Chondrocyte (in vitro differentiated cells): ENCODE data around the gene DLG2. TPM values are rescaled to one million over a fixed set of nuclear protein-coding genes. Genes with fewer than 3 reads are reported as not detected.

Experiments
- DNase-seq: peaks from one replicate; pipeline ENCODE4 v3.0.0; 2021; ENCODE audit warnings: mixed read lengths, low spot score
- H3K27ac Mint-ChIP-seq: one replicate; pipeline ENCODE4 v1.8.0; 2021; ENCODE audit warnings: mild to moderate bottlenecking, moderate library complexity, mixed read lengths; ENCODE audit not compliant: unreplicated experiment
- H3K27me3 Mint-ChIP-seq: 2 replicates; pipeline ENCODE4 v1.8.0; 2021; ENCODE audit warnings: low read depth, mixed read lengths
- H3K36me3 Mint-ChIP-seq: 2 replicates; pipeline ENCODE4 v1.8.0; 2021; ENCODE audit warnings: low read depth, mixed read lengths
- H3K4me1 Mint-ChIP-seq: 2 replicates; pipeline ENCODE4 v1.8.0; 2021; ENCODE audit warnings: low read depth, mild to moderate bottlenecking, mixed read lengths
- H3K4me3 Mint-ChIP-seq: one replicate; pipeline ENCODE4 v1.8.0; 2021; ENCODE audit warnings: mild to moderate bottlenecking, moderate library complexity, mixed read lengths; ENCODE audit not compliant: unreplicated experiment
- H3K9me3 Mint-ChIP-seq: 2 replicates; pipeline ENCODE4 v1.8.0; 2021; ENCODE audit warnings: low read depth, mixed read lengths
- CTCF ChIP-seq: fragments of 200-600 bp; sonication (generic); IDR thresholded peaks from 2 replicates; pipeline ENCODE4 v1.5.0; 2021; ENCODE audit warnings: antibody characterized with exemption, mild to moderate bottlenecking, moderate library complexity
- total RNA-seq: library from RNA; stranded (reverse); gene quantifications from 3 replicates; pipeline ENCODE4 v1.2.1, GENCODE V29; 2021

Gene DLG2
- total RNA-seq, 1 donor from 2014 or later, result 1.3 TPM

- no peaks in the 10 kb centered on the region for H3K4me1 Mint-ChIP-seq
- DNase-seq, result no peak
- peaks cover 13% of the 10 kb centered on the region for H3K9me3 Mint-ChIP-seq
- H3K27ac Mint-ChIP-seq, result no peak overlapping the region
- no peaks in the 10 kb centered on the region for H3K36me3 Mint-ChIP-seq
- H3K27me3 Mint-ChIP-seq, result no peaks in the 10 kb centered on the region
- no peak overlapping the region for H3K4me3 Mint-ChIP-seq
- TF ChIP-seq CTCF, result no peak
Measured at GRCh38 chr11:85094795-85095194, 532.3 kb downstream of the DLG2 start.

- H3K9me3 Mint-ChIP-seq, result peaks cover 12% of the 10 kb centered on the region
- H3K4me1 Mint-ChIP-seq, result no peaks in the 10 kb centered on the region
- no peak overlapping the region for H3K27ac Mint-ChIP-seq
- no peaks in the 10 kb centered on the region for H3K27me3 Mint-ChIP-seq
- no peak overlapping the region for H3K4me3 Mint-ChIP-seq
- H3K36me3 Mint-ChIP-seq, result no peaks in the 10 kb centered on the region
- DNase-seq, result no peak
- TF ChIP-seq CTCF, result no peak
Measured at GRCh38 chr11:85089654-85090053, 537.5 kb downstream of the DLG2 start.

GRCh38 chr11:85088286-85088685, 538.9 kb downstream of the DLG2 start:
- no peak for TF ChIP-seq CTCF
- Mint-ChIP-seq H3K4me3 (no peak overlapping the region), H3K27ac (no peak overlapping the region), H3K4me1 (no peaks in the 10 kb centered on the region), H3K36me3 (no peaks in the 10 kb centered on the region), H3K9me3 (peaks cover 12% of the 10 kb centered on the region), H3K27me3 (no peaks in the 10 kb centered on the region)
- no peak for DNase-seq

GRCh38 chr11:85086504-85087284, 540.5 kb downstream of the DLG2 start:
- H3K27ac Mint-ChIP-seq, result no peak overlapping the region
- H3K4me1 Mint-ChIP-seq, result no peaks in the 10 kb centered on the region
- H3K9me3 Mint-ChIP-seq, result peaks cover 12% of the 10 kb centered on the region
- no peak overlapping the region for H3K4me3 Mint-ChIP-seq
- TF ChIP-seq CTCF, result no peak
- no peaks in the 10 kb centered on the region for H3K36me3 Mint-ChIP-seq
- H3K27me3 Mint-ChIP-seq, result no peaks in the 10 kb centered on the region
- no peak for DNase-seq

GRCh38 chr11:85076535-85077330, 550.4 kb downstream of the DLG2 start:
- Mint-ChIP-seq H3K27me3 (no peaks in the 10 kb centered on the region), H3K9me3 (peaks cover 5% of the 10 kb centered on the region), H3K36me3 (no peaks in the 10 kb centered on the region), H3K4me1 (no peaks in the 10 kb centered on the region), H3K27ac (no peak overlapping the region), H3K4me3 (no peak overlapping the region)
- no peak for DNase-seq
- TF ChIP-seq CTCF, result no peak
